NCI-H345 treated with DMSO at 0.1 percent for 48 hours (cell line): Measurements from ENCODE around the gene PFKFB4.
"Not testable (repeated sequence)": the region's sequence is repeated elsewhere in the genome, so short reads cannot be mapped to it uniquely, and the experiment has no call there.

ENCODE experiments used
- DNase-seq: peaks from one replicate; lab custom pipeline; 2025; ENCODE audit not compliant: unreplicated experiment; lab: John Stamatoyannopoulos, UW

The PFKFB4 gene

DNA sequence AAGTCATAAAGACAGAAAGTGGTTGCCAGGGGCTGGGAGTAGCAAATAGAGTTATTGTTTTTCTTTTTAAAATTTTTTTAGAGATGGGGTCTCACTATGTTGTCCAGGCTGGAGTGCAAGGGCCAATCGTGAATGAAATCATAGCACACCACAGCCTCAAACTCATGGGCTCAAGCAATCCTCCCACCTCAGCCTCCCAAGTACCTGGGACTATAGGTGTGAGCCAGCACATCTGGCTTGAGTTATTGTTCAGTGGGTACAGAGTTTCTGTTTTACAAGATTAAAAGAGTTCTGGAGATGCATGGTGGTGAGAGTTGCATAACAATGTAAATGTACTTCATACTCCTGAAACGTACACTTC is 23.6 kb downstream of the PFKFB4 start:
- no peak for DNase-seq

GRCh38 chr3:48532271-48532976 is 24.2 kb downstream of the PFKFB4 start:
- no peak for DNase-seq

- not testable (repeated sequence) for DNase-seq
These were observed 25.9 kb downstream of the PFKFB4 start for GRCh38 chr3:48530701-48531100.

GRCh38 chr3:48528754-48529153 is 27.8 kb downstream of the PFKFB4 start:
- no peak for DNase-seq

DNA sequence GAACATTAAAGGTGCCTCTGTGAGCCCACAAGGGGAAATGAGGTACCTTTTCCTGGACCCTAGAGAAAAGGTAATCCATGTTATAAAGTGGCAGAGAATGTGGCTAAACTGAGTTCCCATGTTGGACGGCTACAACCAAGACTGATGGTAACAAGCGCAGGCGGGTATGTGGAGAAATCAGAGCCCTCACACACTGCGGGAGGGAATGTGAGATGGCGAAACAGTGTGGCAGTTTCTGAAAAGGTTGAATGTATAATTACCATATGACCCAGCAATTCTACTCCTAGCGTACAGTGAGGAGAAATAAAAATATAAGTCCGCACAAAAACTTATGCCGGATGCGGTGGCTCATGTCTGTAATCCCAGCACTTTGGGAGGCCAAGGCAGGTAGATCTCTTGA is 28.6 kb downstream of the PFKFB4 start:
- DNase-seq, result no peak

GRCh38 chr3:48524970-48525369 is 31.6 kb downstream of the PFKFB4 start:
- no peak for DNase-seq

DNA sequence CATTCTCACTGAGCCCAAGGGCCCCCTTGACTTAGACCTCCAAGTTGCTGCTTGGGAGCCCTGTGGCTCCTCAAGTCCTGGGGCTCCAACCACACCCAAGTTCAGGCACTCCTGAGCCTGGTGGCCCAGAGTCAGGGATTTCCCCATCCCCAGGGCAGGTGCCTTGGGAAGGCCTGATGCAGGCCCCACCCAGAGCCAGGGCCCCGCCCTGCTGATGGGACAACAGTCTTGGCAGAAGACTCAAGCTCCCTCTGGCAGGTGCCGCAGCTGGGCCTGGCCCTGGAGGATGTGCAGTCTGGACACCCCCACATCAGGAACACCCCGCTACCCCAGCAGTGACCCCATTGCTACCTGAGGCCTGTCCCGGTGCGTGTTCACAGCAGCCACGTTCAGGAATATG is 35.0 kb downstream of the PFKFB4 start:
- no peak for DNase-seq

DNA sequence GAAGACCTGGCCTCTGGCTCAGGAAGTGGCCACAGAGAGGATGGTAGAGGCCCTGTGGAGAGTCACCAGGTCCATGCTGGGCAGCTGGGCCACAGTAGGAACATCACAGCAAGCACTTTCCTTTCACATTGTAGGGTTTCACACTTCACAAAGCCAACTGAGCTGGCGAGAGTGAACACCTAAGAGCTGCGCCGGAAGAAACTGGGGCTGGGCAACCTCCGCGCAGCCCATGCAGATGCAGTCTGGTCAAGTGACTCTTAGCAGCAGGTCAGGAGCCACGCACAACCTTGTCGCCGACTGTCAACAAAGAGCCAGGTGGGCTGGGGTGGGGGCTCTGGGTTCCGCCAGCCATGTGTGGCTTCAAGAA is 37.3 kb downstream of the PFKFB4 start:
- DNase-seq, result no peak

DNA sequence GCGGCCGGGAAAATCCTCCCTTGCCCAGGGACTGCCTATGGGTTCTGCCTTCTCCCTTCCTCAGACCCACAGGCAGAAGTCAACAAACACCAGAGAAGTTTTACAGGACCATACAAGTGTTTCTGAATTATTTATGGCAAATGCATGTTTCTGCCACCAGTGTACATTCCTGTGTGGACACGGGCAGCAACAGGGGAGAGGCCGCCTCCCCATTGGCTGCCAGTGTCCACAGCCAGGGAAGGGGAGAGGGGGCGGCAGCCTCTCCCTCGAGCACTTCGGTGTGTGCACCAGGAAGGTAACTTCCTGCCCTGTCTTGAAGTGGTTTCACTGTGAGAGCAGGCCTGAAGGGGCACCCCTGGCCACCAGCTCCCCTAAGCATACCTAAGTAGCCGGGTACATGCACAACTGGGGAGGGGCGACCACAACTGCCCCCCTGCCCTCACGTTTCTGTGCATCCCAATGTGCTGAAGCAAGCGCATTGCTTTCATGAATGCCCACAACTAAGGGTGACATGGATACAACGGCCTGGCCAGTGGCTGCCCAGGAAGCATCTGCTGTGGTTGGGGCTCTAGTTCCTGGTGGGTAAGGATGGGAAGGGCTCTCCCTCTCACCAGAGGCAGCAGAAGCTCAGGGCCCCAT is 37.8 kb downstream of the PFKFB4 start:
- no peak for DNase-seq

DNA sequence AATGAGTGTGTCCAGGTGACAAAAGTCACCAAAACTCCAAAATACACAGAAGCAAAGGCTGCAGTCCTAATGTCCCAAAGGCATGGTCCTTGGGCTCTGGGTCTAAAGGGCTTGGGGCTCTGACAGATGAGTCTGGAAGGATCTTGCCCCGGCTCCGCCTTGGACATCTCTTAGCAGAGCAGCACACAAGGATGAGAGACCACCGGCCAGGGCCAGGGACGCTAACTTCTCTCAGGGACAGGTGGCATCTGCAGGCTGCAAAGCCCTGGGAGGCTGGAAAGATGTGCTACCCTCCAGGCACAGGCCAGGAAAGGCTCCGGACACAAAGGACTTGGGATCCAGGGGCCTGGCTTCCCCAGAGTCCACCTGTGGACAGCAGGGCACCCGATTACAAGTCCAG is 38.5 kb downstream of the PFKFB4 start:
- no peak for DNase-seq

DNA sequence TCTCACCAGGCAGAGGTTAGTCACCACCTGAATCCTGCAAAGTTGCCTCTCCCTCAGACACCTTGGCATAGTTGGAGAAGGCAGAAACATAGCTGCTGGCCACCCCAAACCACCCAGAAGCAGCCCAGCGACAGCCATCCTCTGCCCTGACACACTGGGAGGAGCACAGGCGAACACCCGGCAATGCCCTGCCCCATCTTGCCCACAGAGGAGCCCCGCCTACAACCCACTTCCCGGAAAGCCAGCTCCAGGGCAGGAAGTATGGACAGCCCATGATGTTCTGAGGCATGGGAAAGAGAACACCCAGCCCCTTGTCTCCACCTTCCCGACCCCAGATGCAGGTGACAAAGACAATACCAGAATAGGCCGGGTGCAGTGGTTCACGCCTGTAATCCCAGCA is 40.0 kb downstream of the PFKFB4 start:
- no peak for DNase-seq

DNA sequence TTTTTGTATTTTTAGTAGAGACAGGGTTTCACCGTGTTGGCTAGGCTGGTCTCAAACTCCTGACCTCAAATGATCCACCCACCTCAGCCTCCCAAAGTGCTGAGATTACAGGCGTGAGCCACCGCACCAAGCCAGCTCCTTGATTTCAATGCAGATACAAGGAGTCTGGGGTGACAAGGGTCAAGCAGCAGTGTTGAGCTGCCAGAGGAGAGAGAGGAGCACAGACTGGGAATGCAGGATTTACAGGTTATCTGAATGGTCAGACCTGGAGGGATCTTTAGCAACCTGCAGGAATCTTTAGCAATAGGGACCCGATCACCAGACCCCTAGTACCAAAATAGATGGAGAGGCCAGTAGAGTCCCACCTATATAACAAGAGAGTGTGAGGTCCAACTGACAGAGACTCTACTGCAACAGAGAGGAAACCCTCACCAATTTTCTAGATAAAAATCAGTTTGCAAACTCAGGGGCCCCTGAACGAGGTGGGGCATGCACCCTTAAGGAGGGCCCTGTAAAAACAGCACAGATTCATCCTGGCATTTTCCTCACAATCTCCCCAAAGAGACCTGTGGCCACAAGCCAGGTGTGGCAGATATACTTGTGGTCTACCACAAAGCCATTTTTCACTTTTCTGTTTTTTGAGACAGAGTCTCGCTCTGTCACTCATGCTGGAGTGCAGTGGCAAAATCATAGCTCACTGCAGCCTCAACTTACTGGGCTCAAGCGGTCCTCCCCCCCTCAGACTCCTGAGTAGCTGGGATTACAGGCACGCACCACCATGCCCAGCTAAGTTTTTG is 42.0 kb downstream of the PFKFB4 start:
- no peak for DNase-seq

DNA sequence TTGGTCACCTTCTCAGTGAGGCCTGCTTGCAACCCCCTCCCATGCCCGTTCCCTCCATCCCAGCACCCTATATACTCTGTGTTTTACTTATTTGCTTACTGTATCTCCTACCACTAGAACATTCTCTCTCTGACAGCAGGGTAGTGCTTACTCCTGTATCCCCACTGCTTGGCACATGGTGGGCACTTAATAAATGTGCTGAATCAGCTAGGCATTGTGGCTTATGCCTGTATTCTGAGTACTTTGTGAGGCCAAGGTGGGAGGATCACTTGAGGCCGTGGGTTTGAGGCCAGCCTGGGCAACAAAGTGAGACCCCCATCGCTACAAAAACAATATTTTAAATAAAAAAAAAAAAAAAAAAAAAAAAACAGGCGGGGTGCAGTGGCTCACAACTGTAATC is 45.1 kb downstream of the PFKFB4 start:
- DNase-seq, result no peak

GRCh38 chr3:48507256-48508061 is 49.1 kb downstream of the PFKFB4 start:
- DNase-seq, result peak; percentile 11

GRCh38 chr3:48505968-48506504 is 50.6 kb downstream of the PFKFB4 start:
- no peak for DNase-seq

GRCh38 chr3:48505146-48505545 is 51.5 kb downstream of the PFKFB4 start:
- no peak for DNase-seq

DNA sequence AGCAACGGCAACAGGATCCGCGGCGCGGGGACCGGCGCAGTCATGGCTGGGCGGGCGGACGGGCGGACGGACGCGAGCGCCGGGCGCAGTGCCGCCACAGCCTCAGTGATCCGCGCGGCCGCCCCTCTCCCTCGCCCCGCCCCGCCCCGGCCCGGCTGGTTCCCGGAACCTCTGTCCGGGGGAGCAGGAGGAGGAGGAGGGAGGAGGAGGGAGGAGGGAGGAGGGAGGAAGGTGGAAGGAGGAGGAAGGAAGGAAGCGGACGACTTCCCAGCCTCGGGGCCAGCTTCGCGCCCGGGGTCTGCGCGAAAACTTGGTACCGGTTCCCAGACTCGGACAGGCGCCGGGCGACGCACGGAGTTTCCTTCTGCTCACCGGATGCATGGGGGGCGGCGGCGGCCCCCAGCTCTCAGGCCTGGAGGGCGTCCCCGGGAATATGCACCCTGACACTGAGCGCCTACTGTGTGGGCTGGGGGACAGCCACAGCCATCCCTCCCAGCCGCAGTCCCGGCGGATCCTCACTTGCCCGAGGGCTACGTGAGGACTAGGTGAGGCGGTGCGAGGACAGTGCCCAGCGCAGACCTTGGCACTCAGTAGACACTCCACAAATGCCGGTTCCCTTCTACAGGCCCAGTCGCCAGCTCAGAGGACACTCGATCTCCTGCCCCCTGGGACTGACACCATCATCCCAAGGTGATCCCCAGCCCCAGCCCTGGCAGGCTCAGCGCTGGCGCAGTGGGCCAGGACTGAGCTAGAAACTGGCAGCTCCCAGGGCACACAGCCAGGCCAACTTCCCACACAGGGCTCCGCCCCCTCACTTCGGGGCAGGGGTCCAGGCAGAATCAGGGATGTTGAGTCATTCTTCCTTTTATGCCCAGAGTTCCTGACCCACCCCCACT is 52.3 kb downstream of the PFKFB4 start, which contains the start of gene SHISA5:
Gene SHISA5, minus strand, starts transcription at position 124 of the 896 bp plus-strand sequence. Its CDS starts 80 bp downstream, at position 44.
- DNase-seq, result no peak

DNA sequence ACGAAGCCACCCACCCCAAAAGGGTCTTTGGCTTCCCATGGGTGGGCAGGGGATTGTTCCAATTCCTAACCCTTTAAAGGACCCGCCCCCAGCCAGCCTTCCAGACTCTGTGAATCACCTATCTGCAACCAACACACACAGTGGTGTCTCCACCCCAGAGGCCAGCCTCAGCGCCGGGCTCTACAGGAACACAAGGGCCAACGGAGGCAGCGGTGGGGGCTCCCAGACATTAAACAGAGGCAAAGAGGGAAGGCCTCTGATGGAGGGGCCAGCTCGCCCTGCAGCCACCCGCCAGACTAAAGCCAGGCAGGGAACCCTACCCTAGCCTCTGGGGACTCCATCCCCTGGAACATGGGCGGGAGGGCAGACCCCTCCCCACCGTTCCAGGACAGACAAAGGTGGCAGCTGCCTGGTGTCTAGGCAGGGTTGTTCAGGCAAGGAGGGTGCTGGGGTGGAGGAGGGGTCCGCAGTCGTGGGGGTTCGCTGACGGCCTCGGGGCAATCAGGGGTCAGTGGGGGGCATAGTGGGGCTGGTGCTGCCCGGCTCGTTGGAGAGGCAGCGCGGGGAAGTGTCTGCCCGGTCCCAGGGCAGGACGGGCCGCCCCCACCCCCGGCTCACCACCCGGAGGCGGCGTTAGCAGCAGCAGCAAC is 53.1 kb downstream of the PFKFB4 start:
- DNase-seq, result no peak

DNA sequence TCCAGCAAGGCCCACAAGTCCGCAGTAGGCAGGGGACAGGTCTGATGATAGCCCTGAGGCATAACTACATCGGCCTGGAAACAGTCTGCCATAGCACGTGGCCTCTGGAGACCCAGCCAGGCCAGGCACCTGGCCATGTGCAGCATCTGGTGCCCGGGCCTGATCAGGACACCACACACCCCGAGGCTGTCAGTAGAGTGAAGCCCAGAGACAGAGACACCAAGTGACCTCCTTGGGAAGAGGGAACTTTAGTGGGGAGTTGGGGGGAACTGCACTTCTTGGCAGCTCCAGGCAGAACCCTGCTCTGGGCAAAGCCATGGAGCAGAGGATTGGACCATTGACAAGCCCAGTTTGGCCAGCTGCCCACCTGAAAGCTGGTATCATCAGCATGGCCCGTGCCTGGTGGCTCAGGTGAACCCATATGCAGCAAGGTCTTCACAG is 53.9 kb downstream of the PFKFB4 start:
- DNase-seq, result no peak
